Measurements from ENCODE around the gene CDH11. TPM values are rescaled to one million over a fixed set of nuclear protein-coding genes. Genes with fewer than 3 reads are reported as not detected.
A peak's percentile ranks its signal among the peaks of the same experiment; 100 is the strongest.

CDH11 gene
- total RNA-seq, 1 donor from 2014 or later: 1.5 TPM

DNA sequence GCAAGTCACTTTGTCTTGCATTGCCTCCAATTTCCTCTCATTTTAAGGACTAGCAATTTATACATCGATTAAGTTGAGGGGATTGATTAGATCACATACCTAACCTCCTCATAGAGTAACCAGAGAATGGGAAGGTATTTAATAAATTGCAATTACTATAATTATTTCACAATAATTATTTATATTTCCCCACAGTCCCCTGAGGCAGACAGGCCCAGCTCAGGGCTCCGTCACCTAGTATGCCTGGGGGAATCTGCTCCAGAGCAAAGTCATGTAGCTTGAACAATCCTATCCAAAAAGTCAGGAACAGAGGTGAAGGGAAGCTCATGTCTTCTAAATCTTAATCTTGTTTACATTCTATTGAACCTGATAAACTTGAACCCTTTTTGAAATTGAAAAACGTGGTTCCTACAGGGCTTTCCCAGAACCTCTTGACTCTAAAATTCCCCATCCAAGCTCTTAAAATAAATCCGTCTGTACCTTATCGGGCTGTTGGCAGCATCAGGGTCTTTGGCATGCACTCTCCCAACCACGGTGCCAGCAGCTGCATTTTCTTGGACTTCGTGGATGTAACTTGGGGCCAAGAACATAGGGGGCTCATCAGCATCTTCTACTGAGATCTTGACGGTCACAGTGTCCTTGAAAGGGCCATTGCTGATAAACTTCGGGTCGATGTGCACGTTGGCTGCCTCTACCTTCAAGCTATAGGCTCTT, 140.1 kb downstream of the CDH11 start:
- no peak for DNase-seq (ENCODE audit: low read depth in 2 of 2)

DNA sequence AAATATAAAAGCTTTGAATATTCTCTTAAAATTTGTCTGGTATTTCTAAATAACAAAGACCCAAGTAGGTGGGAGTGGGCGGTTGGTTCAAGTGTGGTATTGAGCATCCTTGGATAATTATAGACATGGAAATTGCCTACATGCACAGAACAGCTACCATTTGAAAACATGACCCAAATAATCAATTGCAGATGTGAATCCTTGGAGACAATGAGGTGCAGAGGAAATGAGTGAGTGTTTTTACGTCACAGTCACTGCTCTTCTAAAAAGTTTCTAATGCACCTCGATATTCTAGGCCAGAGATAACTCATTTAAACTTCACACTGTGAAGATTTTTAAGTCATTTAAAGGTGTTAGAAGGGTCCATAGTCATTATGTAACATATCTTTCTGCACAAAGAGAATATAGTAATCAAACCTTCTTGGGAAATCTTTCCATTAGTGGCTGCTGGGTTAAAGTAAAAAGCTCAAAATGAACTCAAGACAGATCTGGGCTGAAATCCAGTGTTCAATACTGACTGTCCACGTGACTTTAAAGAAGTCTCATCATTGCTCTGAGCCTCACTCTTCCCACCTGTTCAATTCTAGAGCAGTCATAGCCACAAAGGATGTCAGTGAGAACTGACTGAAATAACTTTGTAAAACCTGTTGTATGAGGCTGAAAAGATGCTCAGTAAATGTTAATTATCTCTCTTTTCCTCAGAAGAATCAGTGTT, 144.5 kb downstream of the CDH11 start:
- DNase-seq (ENCODE audit: low read depth in 2 of 2): no peak

DNA sequence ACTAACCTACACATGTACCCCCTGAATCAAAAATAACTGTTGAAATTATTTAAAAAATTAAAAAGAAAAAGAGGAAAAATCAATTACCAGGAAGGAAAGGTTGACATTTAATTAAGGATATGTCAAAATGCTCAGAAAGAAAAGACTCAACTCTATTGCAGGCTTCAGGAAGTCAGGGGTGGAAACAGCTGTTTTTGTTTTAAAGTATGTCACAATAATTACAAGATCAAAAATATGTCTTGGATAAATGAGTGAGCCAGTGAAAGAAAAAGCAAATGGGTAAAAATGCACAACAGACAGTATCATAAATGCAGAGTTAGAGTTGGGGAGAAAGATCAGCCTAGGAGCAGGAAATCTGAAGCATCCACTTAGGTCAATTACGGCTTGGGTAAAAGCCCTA, 146.0 kb downstream of the CDH11 start:
- DNase-seq (ENCODE audit: low read depth in 2 of 2): no peak

DNA sequence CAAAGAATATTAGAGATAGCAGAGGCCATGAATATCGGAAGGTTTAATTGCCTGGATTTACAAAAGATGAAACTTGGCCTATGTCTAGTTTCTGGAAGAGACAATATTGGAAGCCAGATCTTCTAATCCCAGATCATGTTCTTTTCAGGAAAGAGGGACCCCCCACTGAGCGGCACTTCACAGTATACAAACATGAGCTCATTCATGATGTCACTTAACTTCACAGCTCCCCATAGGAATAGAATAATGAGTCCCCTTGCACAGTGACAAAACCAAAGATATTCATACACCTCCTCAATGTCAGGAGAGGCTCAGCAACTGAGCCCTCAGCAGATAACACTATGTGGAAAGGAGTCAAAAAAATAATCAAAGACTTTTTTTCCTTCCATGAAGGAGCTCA, 147.5 kb downstream of the CDH11 start:
- no peak for DNase-seq (ENCODE audit: low read depth in 2 of 2)

DNA sequence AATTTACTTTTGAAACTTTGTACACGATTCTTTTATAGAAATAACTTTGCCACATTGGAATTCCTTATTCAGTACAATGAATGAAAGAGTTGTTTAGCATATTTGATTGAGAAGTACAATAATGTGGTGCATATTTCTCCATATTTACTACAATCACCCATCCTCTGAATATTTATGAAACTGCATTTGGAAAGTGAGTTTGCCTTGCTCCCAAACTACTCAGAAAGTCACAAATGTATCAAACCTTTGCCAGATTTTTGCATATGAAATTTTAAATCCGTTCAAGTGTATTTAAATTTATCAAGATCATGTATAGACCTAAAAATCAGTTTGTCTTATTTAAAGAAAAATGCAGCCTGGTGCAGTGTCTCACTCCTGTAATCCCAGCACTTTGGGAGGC, 148.7 kb downstream of the CDH11 start:
- no peak for DNase-seq (ENCODE audit: low read depth in 2 of 2)

DNA sequence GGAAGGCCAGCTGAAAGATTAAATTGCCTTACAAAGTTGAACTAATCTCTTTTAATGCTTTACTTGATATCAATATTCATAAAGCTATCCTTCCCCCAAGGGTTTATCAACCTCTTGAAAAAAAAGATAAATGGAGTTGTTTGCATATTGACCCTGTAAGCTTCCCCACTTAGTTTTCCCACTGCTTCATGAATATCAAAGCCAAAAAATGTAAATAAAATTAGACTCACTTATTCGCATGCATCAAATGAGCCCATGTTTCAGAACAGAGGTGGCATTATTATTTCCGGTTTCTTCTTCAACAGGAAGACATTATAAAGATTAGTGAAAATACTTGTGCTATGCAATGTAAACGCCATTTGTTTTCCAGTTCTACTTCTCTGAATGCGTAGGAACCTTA, 150.7 kb downstream of the CDH11 start:
- no peak for DNase-seq (ENCODE audit: low read depth in 2 of 2)

GRCh38 chr16:64969221-64969620, 152.6 kb downstream of the CDH11 start:
- no peak for DNase-seq (ENCODE audit: low read depth in 2 of 2)

GRCh38 chr16:64968539-64968938, 153.3 kb downstream of the CDH11 start:
- DNase-seq (ENCODE audit: low read depth in 2 of 2): no peak

GRCh38 chr16:64964126-64964540, 157.7 kb downstream of the CDH11 start:
- DNase-seq (ENCODE audit: low read depth in 2 of 2): peak; percentile 17 to 79

DNA sequence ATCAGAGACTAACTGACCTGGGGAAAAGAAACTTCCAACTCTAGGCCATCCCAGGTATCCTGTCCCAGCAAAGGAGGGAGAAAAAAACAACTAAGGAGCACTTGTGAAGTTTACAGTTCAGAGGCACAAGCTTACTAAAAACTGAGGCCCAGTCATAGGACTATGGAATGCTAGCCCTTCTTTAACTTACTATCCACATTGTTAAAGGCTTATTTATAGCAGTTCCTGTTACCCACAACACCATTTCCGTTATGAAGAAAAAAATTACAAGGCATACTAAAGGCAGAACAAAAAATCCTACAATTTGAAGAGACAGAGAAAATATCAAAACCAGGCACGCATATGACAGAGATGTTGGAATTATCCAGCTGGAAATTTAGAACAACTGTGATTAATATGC, 159.1 kb downstream of the CDH11 start:
- DNase-seq (ENCODE audit: low read depth in 2 of 2): peak; percentile 15 to 50

- no peak for DNase-seq (ENCODE audit: low read depth in 2 of 2)
These were observed 164.6 kb downstream of the CDH11 start for GRCh38 chr16:64957246-64957645.

DNA sequence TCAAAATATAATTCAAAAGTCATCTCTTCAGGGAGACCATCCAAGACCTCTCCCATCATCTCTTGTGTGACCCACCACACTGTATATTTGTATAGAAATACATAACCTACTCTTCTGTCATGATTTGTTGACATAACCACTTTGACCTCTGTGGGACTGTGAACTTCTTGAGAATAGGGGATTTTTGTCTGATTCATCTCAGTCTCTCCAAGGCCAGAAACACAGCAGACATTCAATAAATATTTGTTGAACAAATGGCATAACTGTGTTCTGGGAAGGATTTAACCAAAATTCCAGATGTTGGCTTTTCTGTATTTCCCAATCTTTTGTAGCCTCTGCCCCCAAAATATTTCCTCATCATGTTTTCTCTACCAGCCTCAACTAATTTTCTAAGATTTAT, 169.7 kb downstream of the CDH11 start:
- DNase-seq (ENCODE audit: low read depth in 2 of 2): peak in 1 of 2 donors; percentile 58

GRCh38 chr16:64951193-64951592, 170.7 kb downstream of the CDH11 start:
- no peak for DNase-seq (ENCODE audit: low read depth in 2 of 2)

- DNase-seq (ENCODE audit: low read depth in 2 of 2): no peak
These were observed 171.1 kb downstream of the CDH11 start for GRCh38 chr16:64950731-64951130.

GRCh38 chr16:64950262-64950661, 171.6 kb downstream of the CDH11 start:
- no peak for DNase-seq (ENCODE audit: low read depth in 2 of 2)

DNA sequence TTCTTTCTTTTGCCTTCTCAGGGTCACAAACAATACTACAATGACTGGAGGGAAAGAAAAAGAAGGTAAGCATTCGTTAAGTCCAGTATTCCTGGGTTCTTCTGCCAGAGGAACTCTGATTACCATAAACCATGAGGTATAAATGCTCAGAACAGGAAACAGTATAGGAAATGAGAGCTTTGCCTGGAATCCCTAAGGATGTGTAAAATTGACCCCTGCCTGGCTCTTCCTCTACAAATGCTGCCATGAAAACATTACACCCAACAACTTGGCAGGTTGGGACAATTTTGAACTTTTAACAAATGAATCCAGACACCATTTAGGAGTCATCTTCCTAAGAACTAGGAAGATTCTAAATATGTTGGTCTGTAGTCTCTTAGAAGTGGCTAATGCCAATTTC, 173.8 kb downstream of the CDH11 start:
- DNase-seq (ENCODE audit: low read depth in 2 of 2): peak; percentile 20 to 52

DNA sequence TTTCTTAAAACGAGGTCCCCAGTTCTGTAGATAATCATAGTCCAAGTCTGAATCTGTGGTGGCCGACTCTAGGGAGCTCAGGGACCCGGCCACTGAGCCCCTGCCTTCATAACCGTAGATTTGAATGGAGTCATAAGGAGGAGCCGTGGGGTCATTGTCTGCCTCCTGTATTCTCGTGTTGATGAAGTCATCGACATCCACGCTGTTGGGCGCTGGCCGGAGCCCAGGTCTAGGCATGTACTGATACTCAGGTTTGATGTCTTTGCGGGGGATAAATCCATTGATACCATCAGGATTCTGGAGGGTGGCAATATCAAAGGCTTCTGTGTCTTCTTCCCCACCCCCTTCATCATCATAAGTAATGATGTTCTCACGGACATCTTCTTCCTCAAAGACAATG, 174.2 kb downstream of the CDH11 start:
- DNase-seq (ENCODE audit: low read depth in 2 of 2): no peak

DNA sequence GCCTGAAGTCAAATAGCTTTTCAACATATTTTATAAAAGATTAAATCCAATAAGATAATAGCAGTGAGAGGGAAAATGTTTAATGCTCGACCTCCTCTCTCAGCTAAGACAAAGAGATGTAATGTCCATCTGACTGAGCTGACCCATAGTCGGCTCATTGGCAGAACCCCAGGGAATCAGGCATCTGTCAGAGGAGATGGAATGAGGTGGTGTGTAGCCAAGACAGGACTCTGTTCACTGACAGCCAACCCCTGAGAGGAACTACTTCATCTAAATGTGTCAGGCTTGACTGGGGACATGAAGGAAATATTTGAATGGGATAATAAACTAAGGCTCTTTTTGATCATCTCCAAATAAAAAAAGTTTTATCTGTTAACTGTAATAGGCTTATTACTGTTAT, 188.0 kb downstream of the CDH11 start:
- DNase-seq (ENCODE audit: low read depth in 2 of 2): no peak

DNA sequence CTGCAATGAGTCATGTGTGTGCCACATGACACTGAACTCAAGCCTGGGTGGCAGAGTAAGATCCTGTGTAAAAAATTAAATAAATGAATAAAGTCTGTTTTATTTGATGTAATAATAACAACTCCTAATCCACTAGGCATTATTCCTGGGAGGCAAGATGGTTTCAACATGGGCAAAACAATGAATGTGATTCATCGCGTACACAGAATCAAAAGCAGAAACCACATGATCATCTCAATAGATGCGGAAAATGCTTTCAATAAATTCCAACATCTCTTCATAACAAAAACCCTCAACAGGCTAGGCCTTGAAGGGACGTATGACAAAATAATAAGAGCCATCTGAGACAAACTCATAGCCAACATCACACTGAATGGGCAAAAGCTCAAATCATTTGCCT, 195.4 kb downstream of the CDH11 start:
- DNase-seq (ENCODE audit: low read depth in 2 of 2): no peak

DNA sequence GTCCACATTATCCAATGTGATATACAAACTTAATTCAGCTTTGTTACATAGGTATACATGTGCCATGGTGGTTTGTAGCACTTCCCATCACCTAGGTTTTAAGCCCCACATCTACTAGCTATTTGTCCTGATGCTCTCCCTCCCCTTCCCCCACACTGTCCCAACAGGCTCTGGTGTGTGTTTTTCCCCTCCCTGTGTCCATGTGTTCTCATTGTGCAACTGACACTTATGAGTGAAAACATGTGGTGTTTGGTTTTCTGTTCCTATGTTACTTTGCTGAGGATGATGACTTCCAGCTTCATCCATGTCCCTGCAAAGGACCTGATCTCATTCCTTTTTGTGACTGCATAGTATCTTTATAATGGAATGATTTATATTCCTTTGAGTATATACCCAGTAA, 196.7 kb downstream of the CDH11 start:
- no peak for DNase-seq (ENCODE audit: low read depth in 2 of 2)

DNA sequence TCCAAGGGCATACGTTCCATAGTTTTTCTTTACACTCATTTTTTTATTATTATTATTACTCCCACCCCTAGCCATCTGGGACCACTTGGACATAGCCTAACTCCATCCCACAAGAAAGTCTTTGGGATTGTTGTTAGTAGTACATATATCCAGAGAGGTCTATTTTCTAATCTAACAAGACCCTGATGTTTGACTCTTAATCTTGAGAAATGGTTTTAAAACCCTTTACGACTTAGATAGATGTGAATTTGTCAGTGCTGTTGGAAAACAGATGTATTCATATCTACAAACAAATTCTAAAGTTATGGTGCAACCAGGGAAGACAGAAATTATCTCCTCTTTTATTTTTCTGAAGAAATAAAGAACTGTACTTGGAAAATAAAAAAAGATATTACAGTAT, 197.8 kb downstream of the CDH11 start:
- DNase-seq (ENCODE audit: low read depth in 2 of 2): no peak

DNA sequence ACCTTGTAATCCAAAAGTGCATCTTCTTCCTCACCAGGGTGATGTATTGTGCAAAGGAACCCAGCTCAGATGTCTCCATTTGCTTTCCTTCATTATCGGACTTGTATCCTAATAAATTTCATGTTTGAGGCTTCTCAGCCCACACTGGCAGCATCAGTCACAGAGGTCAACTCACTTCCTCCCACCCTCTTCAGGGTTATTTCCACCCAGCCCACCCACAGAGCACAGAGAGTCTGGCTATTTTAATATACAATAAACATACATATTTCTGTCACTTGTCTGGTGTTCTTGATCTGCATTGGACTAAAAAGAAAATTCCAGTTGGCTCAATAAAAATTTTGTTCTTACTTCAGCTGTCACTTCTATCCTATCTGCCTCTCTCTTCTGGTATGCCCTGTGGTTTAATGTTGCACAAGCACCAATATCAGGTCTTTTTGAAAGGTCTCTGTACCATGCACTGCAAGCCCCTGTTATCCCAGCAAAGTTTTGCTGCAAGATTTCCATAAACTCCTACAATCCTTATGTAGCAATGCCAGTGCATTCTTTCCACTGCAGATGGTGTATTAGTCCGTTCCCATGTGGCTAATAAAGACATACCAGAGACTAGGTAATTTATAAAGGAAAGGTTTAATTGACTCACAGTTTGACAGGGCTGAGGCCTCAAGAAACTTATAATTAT, 201.8 kb downstream of the CDH11 start:
- no peak for DNase-seq (ENCODE audit: low read depth in 2 of 2)

DNA sequence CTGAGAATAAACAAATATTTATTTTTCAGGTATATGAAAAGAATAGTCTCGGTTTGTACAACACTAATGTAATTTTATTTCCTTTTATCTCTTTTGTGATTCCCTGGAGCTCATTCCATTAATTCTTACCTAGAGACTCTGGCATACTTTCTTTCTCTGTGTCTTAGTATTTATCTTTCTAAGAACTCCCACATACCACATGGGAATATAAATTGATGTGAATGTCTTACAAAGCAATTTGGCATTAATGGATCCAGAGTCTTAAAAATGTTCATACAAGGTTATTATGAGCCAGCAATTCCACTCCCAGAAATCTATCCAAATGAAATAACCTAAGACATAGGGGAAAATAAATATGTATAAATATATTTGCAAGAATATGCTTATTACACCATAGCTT, 202.7 kb downstream of the CDH11 start:
- DNase-seq (ENCODE audit: low read depth in 2 of 2): no peak

Data from dermis microvascular lymphatic vessel endothelial cell (primary cell).